ENCODE results near the gene MICAL3. TPM values are rescaled to one million over a fixed set of nuclear protein-coding genes. Genes with fewer than 3 reads are reported as not detected.

Gene MICAL3
- total RNA-seq, 1 donor = 11.0 TPM

DNA sequence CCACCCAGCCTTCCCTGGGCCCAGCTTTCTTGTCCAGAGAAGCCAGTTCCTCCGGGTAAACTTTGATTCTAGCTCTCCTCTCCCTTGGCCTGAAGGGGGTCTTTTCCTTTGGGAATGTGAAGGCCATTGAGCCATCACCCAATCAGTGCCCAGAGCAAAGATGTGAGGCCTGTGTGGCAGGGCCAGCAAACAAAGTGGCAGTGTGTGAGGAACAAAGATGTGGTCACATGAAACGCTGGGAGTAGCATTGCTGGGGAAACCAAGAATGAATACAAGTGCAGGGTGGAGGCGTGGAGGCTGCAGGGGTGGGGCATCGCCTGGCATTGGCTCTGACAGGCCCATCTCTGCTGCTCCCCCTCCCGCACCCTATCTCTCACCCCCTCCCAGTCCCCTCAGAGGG is 158.2 kb downstream of the MICAL3 start:
- Histone ChIP-seq H3K9me3 (ENCODE audit: low read depth, low read length) (no peaks in the 10 kb centered on the region), H3K4me1 (ENCODE audit: insufficient read depth, low read length) (no peaks in the 10 kb centered on the region), H3K4me3 (ENCODE audit: low read length) (no peak overlapping the region), H3K27me3 (ENCODE audit: insufficient read depth, low read length) (no peaks in the 10 kb centered on the region)

DNA sequence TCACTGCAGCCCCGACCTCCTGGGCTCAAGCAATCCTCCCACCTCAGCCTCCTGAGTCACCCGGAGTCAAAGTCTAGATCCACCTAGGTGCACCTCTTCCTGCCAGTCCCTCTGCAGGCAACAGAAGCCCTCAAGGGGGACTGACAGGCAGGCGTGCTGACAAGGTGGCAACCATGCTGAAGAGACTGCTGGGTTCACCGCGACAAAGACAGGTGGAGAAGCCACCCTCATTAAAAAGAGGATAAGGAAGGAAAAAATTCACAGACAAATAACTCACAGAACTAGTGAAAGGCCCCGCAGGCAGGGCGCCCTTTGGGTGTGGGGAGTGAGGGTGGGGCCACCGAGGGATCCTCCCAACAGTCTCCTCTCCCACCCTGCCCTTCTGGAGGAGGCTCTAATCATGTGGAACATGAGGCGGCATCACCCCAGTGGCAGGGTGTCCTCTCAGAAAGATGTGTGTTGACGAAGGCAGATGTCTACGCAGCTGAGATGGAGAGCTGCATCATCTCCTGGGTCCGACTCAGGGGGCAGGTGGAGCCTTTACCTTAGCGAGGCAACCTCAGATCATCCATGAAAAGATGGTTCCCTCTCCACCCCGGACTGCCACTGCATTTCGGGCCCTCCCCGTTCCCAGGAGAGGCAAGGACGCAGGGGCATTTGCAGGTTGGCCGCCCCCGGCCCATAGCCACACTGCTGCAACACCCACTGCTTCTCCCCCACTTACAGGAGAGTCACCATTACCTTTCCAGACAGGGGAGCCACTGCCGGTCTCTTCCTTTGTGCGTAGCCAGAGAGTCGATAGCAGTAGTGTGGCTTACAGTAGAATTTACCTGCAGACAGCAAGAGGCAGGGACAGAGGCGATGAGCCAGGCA is 158.9 kb downstream of the MICAL3 start:
- H3K9me3 ChIP-seq (ENCODE audit: low read depth, low read length) = no peaks in the 10 kb centered on the region
- no peak overlapping the region for H3K4me3 ChIP-seq (ENCODE audit: low read length)
- no peaks in the 10 kb centered on the region for H3K4me1 ChIP-seq (ENCODE audit: insufficient read depth, low read length)
- no peaks in the 10 kb centered on the region for H3K27me3 ChIP-seq (ENCODE audit: insufficient read depth, low read length)

DNA sequence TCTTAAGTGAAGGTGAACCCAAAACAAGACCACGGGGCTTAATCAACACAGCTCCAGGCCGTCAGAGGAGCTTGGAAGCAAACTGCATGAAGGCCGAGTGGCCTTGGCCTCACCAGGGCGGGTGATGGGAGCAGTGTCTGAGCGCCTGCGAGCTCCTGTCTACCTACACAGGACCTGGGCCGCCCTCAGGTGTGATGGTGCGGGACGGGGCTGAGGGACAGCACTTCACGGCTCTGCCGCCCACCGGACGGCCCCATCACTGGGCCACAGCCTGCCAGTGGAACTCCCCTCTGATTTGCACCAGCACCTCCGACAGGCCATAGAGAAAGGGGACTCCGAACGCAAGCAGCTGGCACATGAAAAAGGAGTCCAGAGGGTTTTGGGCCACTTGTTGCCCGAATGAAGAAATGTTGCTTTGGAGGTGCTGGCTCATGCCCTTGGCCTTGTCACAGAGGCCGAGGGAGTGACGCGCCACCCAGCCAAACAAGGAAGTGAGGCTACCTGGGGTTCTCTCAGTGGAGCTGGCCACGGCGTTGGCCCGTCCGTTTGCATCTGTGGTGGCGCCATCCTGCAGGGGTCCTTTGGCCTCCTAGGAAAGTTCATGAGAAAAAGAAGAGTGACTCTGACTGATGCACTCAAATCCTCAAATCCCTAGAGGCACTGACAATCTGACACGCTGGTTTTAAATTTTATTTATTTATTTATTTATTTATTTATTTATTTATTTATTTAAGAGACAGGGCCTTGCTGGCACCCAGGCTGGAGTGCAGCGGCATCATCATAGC is 159.8 kb downstream of the MICAL3 start:
- no peaks in the 10 kb centered on the region for H3K27me3 ChIP-seq (ENCODE audit: insufficient read depth, low read length)
- no peaks in the 10 kb centered on the region for H3K4me1 ChIP-seq (ENCODE audit: insufficient read depth, low read length)
- no peaks in the 10 kb centered on the region for H3K9me3 ChIP-seq (ENCODE audit: low read depth, low read length)
- H3K4me3 ChIP-seq (ENCODE audit: low read length) = no peak overlapping the region

DNA sequence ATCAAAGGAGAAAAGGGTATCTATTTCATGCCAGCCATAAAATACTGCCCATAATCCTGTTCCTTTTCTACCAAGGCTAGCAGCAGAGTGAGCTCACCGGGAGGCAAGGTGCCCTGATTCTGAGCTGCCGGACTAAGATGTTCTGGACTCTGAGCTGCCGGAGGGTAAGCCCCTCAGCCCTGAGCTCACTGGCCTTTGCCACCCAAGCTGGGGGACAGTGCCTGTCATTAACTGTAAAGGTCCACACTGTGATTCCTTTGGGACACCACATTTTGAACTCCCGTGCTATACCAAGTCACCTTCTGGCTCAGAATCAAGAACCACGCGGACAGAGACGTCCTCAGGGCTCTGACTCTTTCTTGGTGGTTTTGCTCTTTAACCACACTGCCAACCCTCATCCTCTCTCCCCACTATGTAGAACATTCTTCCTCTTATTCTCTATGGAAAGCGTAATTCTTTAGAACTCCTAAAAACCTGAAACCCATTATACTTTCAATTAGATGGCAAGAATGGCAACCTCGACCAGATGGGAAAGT is 161.6 kb downstream of the MICAL3 start:
- H3K27me3 ChIP-seq (ENCODE audit: insufficient read depth, low read length) = no peaks in the 10 kb centered on the region
- no peaks in the 10 kb centered on the region for H3K9me3 ChIP-seq (ENCODE audit: low read depth, low read length)
- H3K4me3 ChIP-seq (ENCODE audit: low read length) = no peak overlapping the region
- no peaks in the 10 kb centered on the region for H3K4me1 ChIP-seq (ENCODE audit: insufficient read depth, low read length)

DNA sequence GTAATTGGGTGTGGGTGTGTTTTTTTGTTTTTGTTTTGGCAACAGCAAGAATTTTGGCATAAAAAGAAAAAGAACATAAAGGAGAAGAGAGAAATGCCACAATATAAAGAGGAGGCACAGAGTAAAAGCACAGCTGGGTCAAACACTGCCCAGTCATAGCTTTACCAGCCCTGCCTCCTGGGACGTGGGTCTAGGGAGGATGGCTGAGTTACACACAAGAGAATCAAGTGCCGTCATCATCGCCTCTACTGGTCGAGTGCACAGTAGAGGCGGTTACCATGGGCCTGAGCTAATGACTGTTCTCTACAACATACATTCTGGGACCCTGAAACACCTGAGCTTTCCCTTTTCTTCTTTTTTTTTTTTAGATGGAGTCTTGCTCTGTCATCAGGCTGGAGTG is 162.5 kb downstream of the MICAL3 start:
- H3K27me3 ChIP-seq (ENCODE audit: insufficient read depth, low read length) = no peaks in the 10 kb centered on the region
- H3K9me3 ChIP-seq (ENCODE audit: low read depth, low read length) = no peaks in the 10 kb centered on the region
- no peak overlapping the region for H3K4me3 ChIP-seq (ENCODE audit: low read length)
- no peaks in the 10 kb centered on the region for H3K4me1 ChIP-seq (ENCODE audit: insufficient read depth, low read length)

DNA sequence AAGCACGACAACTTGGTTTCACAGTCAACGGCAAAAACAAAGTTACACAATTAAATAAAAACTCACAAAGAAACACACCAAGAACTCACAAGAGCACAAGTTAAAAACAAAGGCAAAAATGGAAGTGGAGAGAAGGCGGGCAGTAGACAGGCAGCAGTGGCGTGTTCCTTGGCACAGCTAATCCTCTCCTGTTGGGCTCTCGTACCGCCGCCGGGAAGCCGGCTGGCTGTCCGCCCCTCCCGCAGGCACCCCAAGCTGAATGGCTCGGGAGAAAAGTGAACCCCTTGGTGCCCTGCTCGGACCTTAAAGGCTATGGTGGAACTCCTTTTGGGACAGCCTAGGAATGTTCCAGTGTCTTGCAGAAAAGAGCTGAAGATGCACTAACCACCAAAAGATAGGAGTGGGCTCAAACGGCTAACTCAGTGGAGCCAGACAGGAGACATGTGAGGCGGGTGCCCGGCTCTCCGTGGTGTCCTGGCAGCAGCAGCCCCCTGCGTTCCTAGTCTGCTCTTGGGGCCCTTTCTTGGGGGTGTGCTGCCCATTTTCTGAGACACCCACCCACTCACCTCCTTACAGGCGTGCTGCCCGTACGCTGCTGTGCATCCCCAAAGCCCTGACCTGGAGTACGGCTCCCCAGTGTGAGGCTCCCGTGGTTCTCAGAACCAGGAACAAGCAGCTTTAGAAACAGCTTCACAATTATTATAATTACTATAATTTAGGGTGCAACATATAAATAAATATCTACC is 164.0 kb downstream of the MICAL3 start:
- Histone ChIP-seq H3K9me3 (ENCODE audit: low read depth, low read length) (no peaks in the 10 kb centered on the region), H3K27me3 (ENCODE audit: insufficient read depth, low read length) (no peaks in the 10 kb centered on the region), H3K4me3 (ENCODE audit: low read length) (no peak overlapping the region), H3K4me1 (ENCODE audit: insufficient read depth, low read length) (no peaks in the 10 kb centered on the region)

DNA sequence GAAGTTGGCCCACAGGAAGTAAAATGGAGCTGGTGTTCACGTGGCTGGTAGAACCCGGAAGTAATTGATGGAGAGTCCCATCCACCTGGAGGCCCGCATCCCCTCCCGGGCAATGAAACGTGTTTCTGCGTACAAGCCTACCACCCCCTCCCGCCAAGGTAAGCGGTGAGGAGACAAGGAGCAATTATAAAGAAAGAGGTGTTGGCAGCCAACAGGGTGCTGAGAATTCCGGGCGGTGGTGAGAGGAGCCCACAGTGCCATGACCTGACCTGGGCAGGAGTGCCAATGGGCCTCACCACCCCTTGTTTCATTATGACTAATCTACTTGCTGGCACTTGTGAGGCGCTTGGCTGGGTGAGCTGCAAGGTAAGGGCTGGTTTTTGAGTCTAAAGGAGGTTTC is 166.3 kb downstream of the MICAL3 start:
- Histone ChIP-seq H3K9me3 (ENCODE audit: low read depth, low read length) (no peaks in the 10 kb centered on the region), H3K4me3 (ENCODE audit: low read length) (no peak overlapping the region), H3K4me1 (ENCODE audit: insufficient read depth, low read length) (no peaks in the 10 kb centered on the region), H3K27me3 (ENCODE audit: insufficient read depth, low read length) (no peaks in the 10 kb centered on the region)

DNA sequence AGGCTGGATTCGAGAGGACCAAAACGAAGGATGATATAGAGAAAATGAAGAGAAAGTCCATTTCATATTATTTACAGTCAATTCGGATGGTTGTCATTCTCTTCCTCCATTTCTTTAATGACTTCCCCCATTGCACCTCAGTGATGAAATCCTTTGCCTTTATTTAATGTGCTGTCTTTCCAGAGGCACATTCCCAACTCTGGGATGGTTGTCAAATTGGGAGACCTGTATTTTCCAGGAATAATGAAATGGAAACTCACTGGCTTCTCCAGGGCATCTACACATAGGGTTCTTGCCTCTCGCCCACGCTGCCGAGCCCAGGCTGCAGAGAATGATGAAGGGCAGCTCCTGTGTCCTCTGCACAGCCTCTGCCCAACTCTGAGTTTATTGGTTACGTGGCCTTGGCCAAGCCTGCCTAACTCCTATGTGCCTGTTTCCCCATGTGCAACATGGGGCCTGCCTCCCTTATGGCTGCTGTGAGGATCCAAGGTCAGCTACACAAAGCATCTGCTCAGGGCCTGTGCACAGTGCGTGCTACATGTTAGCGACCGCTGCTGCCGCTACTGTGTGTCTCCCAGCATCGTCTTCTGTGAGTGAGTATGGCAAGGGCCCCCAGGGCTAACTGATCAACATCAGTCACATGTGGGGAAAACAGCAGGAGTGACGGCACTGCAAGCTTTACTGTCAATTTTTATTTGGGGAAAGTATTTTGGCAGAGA is 168.6 kb downstream of the MICAL3 start:
- Histone ChIP-seq H3K27me3 (ENCODE audit: insufficient read depth, low read length) (no peaks in the 10 kb centered on the region), H3K4me1 (ENCODE audit: insufficient read depth, low read length) (no peaks in the 10 kb centered on the region), H3K9me3 (ENCODE audit: low read depth, low read length) (no peaks in the 10 kb centered on the region), H3K4me3 (ENCODE audit: low read length) (no peak overlapping the region)

DNA sequence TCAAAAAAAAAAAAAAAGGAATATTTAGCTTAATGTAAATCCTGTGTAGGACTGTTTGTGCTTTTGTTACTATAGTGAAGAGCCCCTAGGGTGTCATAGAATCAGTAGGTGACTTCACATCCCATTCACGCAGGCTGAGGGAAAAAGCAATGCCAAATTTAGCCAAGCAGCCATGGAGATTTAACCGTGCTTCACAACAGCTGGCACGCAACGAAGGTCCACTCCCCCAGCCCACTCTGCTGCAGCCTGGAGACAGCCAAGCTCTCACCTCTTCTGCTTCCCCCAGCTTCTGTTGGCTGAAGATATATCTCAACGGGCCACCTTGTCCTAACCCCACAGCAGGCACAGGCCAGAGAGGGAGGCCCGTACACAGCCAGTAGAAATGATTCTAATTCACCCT is 171.3 kb downstream of the MICAL3 start:
- Histone ChIP-seq H3K4me1 (ENCODE audit: insufficient read depth, low read length) (no peaks in the 10 kb centered on the region), H3K9me3 (ENCODE audit: low read depth, low read length) (no peaks in the 10 kb centered on the region), H3K4me3 (ENCODE audit: low read length) (no peak overlapping the region), H3K27me3 (ENCODE audit: insufficient read depth, low read length) (no peaks in the 10 kb centered on the region)

DNA sequence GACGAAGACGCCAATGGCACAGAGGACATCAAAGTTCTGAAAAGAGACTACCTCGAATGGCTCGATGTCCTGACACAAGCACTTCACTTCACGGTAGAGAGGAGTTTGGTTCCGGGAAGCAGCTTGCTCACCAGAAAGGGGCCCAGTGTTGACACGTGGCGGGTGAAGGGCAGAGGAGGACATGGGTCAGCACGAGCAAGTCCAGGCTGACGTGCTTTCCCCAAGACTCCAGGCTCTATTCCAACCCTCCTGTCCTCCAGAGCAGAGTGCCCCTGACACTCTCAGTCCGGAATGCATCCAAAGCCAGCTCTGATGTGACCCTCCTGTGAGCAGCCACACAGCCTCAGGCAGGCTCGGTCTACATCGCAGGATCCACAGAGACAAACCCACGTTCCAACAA is 172.6 kb downstream of the MICAL3 start:
- Histone ChIP-seq H3K4me1 (ENCODE audit: insufficient read depth, low read length) (no peaks in the 10 kb centered on the region), H3K4me3 (ENCODE audit: low read length) (no peak overlapping the region), H3K27me3 (ENCODE audit: insufficient read depth, low read length) (no peaks in the 10 kb centered on the region), H3K9me3 (ENCODE audit: low read depth, low read length) (no peaks in the 10 kb centered on the region)

DNA sequence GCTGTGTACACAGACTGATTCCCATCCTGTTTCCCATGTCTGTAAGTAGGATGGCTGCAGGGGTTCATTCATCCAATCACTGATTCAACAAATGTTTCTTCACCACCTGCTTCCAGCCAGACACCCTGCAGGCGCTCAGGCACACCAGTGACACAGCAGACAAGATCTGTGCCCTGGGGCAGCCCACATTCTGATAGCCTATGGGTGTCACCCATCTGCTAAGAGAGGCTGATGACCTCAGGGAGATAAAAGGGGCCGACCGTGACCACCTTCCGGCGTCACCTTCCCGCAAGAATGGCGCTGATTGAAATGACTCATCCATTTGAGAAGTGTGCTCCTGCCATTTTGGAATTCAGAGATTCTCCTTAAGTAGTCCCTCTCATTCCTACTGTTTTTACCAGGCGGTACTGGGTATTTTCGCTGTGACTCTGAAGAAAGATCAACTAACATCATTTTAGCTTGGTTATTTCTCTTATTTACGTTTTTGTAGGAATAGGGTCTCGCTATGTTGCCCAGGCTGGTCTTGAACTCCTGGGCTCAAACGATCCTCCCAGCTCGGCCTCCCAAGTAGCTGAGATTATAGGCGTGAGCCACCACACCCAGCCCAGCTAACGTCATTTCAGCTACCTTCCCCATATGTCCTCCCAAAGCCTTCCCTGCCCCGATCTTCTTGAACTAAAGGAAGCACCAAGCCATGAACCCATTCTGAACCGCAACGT is 176.8 kb downstream of the MICAL3 start:
- H3K27me3 ChIP-seq (ENCODE audit: insufficient read depth, low read length) = no peaks in the 10 kb centered on the region
- H3K9me3 ChIP-seq (ENCODE audit: low read depth, low read length) = no peaks in the 10 kb centered on the region
- no peak overlapping the region for H3K4me3 ChIP-seq (ENCODE audit: low read length)
- H3K4me1 ChIP-seq (ENCODE audit: insufficient read depth, low read length) = no peaks in the 10 kb centered on the region

DNA sequence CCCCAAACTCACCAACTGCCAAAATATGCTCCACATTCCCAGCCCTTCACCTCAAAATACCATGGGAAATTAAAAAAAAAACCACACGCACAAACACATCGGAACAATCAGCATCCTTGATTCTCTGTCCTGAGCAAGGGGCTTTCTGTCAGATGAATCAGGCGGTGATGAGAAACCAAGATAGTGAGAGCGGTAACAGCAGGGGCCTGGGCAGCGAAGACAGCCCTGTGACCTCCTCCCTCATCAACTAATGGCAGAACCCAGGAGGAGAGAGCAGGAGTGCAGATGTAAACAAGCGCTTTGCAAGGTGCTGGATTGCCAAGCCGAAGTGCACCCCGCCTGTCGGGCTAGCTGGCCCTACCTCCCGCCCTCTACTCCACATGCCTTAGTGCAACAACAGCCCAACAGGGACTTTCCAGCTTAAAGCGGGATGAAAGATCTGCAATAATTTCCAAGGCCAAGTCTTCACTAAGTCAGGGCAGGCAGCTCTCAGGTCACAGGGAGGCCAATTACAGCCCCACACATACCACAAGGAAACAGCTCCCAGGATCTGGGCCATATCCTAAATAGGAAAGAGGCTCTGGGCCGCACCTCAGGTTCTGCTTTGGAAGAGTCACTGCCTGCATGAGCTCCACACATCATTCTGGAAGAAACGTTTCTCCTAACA is 177.9 kb downstream of the MICAL3 start:
- H3K27me3 ChIP-seq (ENCODE audit: insufficient read depth, low read length) = no peaks in the 10 kb centered on the region
- no peak overlapping the region for H3K4me3 ChIP-seq (ENCODE audit: low read length)
- no peaks in the 10 kb centered on the region for H3K4me1 ChIP-seq (ENCODE audit: insufficient read depth, low read length)
- H3K9me3 ChIP-seq (ENCODE audit: low read depth, low read length) = no peaks in the 10 kb centered on the region

DNA sequence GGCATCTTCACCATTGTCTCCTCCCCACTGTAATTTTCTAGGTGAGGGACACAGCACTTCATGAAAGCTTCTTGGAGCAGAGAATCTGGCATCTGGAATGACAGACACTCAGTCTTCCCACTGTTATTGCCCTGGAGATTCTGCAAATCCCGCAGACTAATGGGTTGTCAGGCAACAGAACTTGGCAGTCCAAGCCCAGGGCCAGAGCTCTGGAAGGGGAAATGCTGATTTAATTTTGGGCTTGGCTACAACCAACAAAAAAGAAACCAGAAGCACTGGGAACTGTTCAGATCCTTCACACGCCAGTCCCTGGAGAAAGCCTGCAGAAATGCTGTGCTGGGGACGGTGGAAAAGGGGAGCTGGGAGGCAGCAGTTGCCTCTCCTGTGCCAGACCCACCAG is 178.6 kb downstream of the MICAL3 start:
- Histone ChIP-seq H3K4me1 (ENCODE audit: insufficient read depth, low read length) (no peaks in the 10 kb centered on the region), H3K4me3 (ENCODE audit: low read length) (no peak overlapping the region), H3K27me3 (ENCODE audit: insufficient read depth, low read length) (no peaks in the 10 kb centered on the region), H3K9me3 (ENCODE audit: low read depth, low read length) (no peaks in the 10 kb centered on the region)
